A549 (cell line): ENCODE results near the gene SLCO4A1. TPM values are rescaled to one million over a fixed set of nuclear protein-coding genes. Genes with fewer than 3 reads are reported as not detected.

Experiments used
- ATAC-seq, 2 experiments: fragments of 200-7000 bp in 1 of 2; fragments of >200 bp in 1 of 2; cut with Nextera tagmentation in 1 of 2; cut with Tn5 transposase in 1 of 2; 3 replicates each; pipeline versions ENCODE4 v1.8.0 to v1.9.1; 2018 to 2020; ENCODE audit warnings: mild to moderate bottlenecking in 1 of 2, moderate library complexity in 1 of 2
- CTCF ChIA-PET: fragments of 300-600 bp; sonication (Branson Sonifier 250); formaldehyde crosslinking; extraction: SDS; loops from one replicate; lab custom pipeline; 2021; ENCODE audit warnings: antibody characterized with exemption, inconsistent platforms; lab: Yijun Ruan, JAX
- POLR2A ChIA-PET: fragments of 350-600 bp; formaldehyde crosslinking; extraction: SDS; loops from one replicate; lab custom pipeline; 2021; ENCODE audit warnings: antibody characterized with exemption, inconsistent platforms; lab: Yijun Ruan, JAX
- DNase-seq, 2 experiments: peaks; one replicate each; pipeline versions ENCODE4 v3.0.0 to v3.0.0-alpha.2; 2011 to 2016; ENCODE audit warnings: low read depth in 1 of 2, low spot score in 1 of 2
- FAIRE-seq: peaks from 2 replicates; lab custom pipeline; 2011; peaks lifted over from hg19 to GRCh38; lab: Jason Lieb, UNC
- H3K27ac ChIP-seq, 2 experiments: fragments of >200 bp; sonication (Bioruptor Twin); formaldehyde crosslinking; 3 replicates each; pipeline ENCODE4 v1.5.1; 2016 to 2017
- H3K4me1 ChIP-seq: fragments of >200 bp; sonication (Bioruptor Twin); formaldehyde crosslinking; 3 replicates; pipeline ENCODE4 v1.6.1; 2016
- H3K4me2 ChIP-seq: fragments of >200 bp; sonication (Bioruptor Twin); formaldehyde crosslinking; 3 replicates; pipeline ENCODE4 v1.6.1; 2016
- H3K4me3 ChIP-seq: fragments of >200 bp; sonication (Bioruptor Twin); formaldehyde crosslinking; 3 replicates; pipeline ENCODE4 v1.5.1; 2016
- H3K9me3 ChIP-seq: fragments of >200 bp; sonication (Bioruptor Twin); formaldehyde crosslinking; 3 replicates; pipeline ENCODE4 v1.6.1; 2016
- BHLHE40 ChIP-seq: IDR thresholded peaks from 2 replicates; pipeline ENCODE4 v1.6.1; 2012; ENCODE audit warnings: low read depth, low read length, inconsistent platforms
- CBX2 ChIP-seq: fragments of 200-600 bp; sonication (generic); IDR thresholded peaks from 2 replicates; pipeline ENCODE4 v1.6.1; 2016; ENCODE audit warnings: low read depth, mild to moderate bottlenecking, borderline replicate concordance
- CHD2 ChIP-seq: fragments of 150-350 bp; IDR thresholded peaks from 2 replicates; pipeline ENCODE4 v1.6.1; 2014; ENCODE audit warnings: low read length; ENCODE audit not compliant: partially characterized antibody
- CHD4 ChIP-seq: fragments of 200-600 bp; sonication (generic); IDR thresholded peaks from 2 replicates; pipeline ENCODE4 v1.6.1; 2016; ENCODE audit warnings: antibody characterized with exemption, mild to moderate bottlenecking, borderline replicate concordance
- EHMT2 ChIP-seq: fragments of 200-600 bp; sonication (generic); IDR thresholded peaks from 2 replicates; pipeline ENCODE4 v1.6.1; 2016; ENCODE audit warnings: antibody characterized with exemption, low read depth, mild to moderate bottlenecking, moderate library complexity
- FOXS1 ChIP-seq: fragments of 250-450 bp; sonication (Bioruptor Pico); IDR thresholded peaks from 2 replicates; pipeline ENCODE4 v1.5.0; 2020; ENCODE audit warnings: mild to moderate bottlenecking, moderate library complexity
- GATA3 ChIP-seq: IDR thresholded peaks from 2 replicates; pipeline ENCODE4 v1.6.1; 2012; ENCODE audit warnings: borderline replicate concordance
- HDAC2 ChIP-seq: fragments of 200-600 bp; sonication (generic); IDR thresholded peaks from 2 replicates; pipeline ENCODE4 v1.6.1; 2016
- HOXB5 ChIP-seq: fragments of 250-450 bp; sonication (Bioruptor Pico); IDR thresholded peaks from 2 replicates; pipeline ENCODE4 v1.5.0; 2020; ENCODE audit warnings: mild to moderate bottlenecking, moderate library complexity
- JUN ChIP-seq, 2 experiments: fragments of >200 bp; sonication (Bioruptor Twin); formaldehyde crosslinking; IDR thresholded peaks; 2 replicates in 1 of 2; 3 replicates in 1 of 2; pipeline ENCODE4 v1.6.1; 2016 to 2017
- KDM5A ChIP-seq: fragments of 200-600 bp; sonication (generic); IDR thresholded peaks from 2 replicates; pipeline ENCODE4 v1.6.1; 2016; ENCODE audit warnings: antibody characterized with exemption, mild to moderate bottlenecking
- NR3C1 ChIP-seq: fragments of >200 bp; sonication (Bioruptor Twin); formaldehyde crosslinking; IDR thresholded peaks from 3 replicates; pipeline ENCODE4 v1.6.1; 2017
- POLR2A ChIP-seq: IDR thresholded peaks from 2 replicates; pipeline ENCODE4 v1.6.1; 2012; ENCODE audit warnings: mild to moderate bottlenecking, low read length
- RAD21 ChIP-seq, 2 experiments: fragments of >200 bp in 1 of 2; sonication (Bioruptor Twin) in 1 of 2; formaldehyde crosslinking in 1 of 2; IDR thresholded peaks in 1 of 2; conservative IDR thresholded peaks in 1 of 2; 2 replicates in 1 of 2; 3 replicates in 1 of 2; pipeline ENCODE4 v1.6.1; 2012 to 2018; ENCODE audit warnings: inconsistent platforms in 1 of 2
- RARB ChIP-seq: fragments of 250-450 bp; sonication (Bioruptor Pico); IDR thresholded peaks from 2 replicates; pipeline ENCODE4 v1.8.0; 2021; ENCODE audit warnings: mild to moderate bottlenecking, moderate library complexity
- RCOR1 ChIP-seq: fragments of 150-350 bp; IDR thresholded peaks from 2 replicates; pipeline ENCODE4 v1.6.1; 2014; ENCODE audit warnings: antibody characterized with exemption, low read length, low read depth
- RFX5 ChIP-seq: fragments of 450-650 bp; IDR thresholded peaks from 2 replicates; pipeline ENCODE4 v1.7.1; 2014; ENCODE audit warnings: antibody characterized with exemption, mild to moderate bottlenecking, moderate library complexity
- RNF2 ChIP-seq: fragments of 200-600 bp; sonication (generic); IDR thresholded peaks from 2 replicates; pipeline ENCODE4 v1.6.1; 2016; ENCODE audit warnings: low read depth, mild to moderate bottlenecking, antibody characterized with exemption, moderate library complexity, borderline replicate concordance
- SREBF2 ChIP-seq: fragments of 450-650 bp; IDR thresholded peaks from 2 replicates; pipeline ENCODE4 v1.6.1; 2014; ENCODE audit warnings: mild to moderate bottlenecking, moderate library complexity
- TP53 ChIP-seq: fragments of 250-450 bp; sonication (Bioruptor Pico); IDR thresholded peaks from 2 replicates; pipeline ENCODE4 v1.5.0; 2021; ENCODE audit warnings: mild to moderate bottlenecking, moderate library complexity
- ZC3H11A ChIP-seq: fragments of 450-650 bp; IDR thresholded peaks from 2 replicates; pipeline ENCODE4 v1.6.1; 2014; ENCODE audit warnings: antibody characterized with exemption, mild to moderate bottlenecking
- WGBS: methylation state at CpG from one replicate; pipeline ENCODE4 v1.1.6; 2017; ENCODE audit errors: missing lambda C conversion rate; 5-methylcytosine and 5-hydroxymethylcytosine counted together
- polyA plus RNA-seq, 4 experiments: library from polyadenylated mRNA; depleted of rRNA in 3 of 4; stranded (reverse); fragments of >200 nt; fragmentation: RNase III in 1 of 4; extraction: RNeasy Plus Mini Kit Qiagen cat#74134 plus additional on column Dnase treatment in 1 of 4; gene quantifications; 2 replicates in 3 of 4; 3 replicates in 1 of 4; pipeline ENCODE4 v1.2.3, GENCODE V29; 2011 to 2017
- TF ChIP-seq, protein P1 (sequence below): fragments of 250-450 bp; sonication (Bioruptor Pico); IDR thresholded peaks from 2 replicates; pipeline ENCODE4 v1.5.0; 2020; ENCODE audit warnings: low read depth, mild to moderate bottlenecking, moderate library complexity
- TF ChIP-seq, protein P2 (sequence below): fragments of 250-450 bp; sonication (Bioruptor Pico); IDR thresholded peaks from 2 replicates; pipeline ENCODE4 v1.5.0; 2021; ENCODE audit warnings: mild to moderate bottlenecking, moderate library complexity, borderline replicate concordance
- TF ChIP-seq, protein P3 (sequence below): fragments of >200 bp; sonication (Bioruptor Twin); formaldehyde crosslinking; IDR thresholded peaks from 3 replicates; pipeline ENCODE4 v1.5.1; 2016
- TF ChIP-seq, protein P4 (sequence below): IDR thresholded peaks from 2 replicates; pipeline ENCODE4 v1.6.1; 2012
- TF ChIP-seq, protein P5 (sequence below): fragments of 150-350 bp; IDR thresholded peaks from 2 replicates; pipeline ENCODE4 v1.6.1; 2014; ENCODE audit warnings: low read depth, mild to moderate bottlenecking, low read length
- TF ChIP-seq, protein P6 (sequence below): fragments of >200 bp; sonication (Bioruptor Twin); formaldehyde crosslinking; IDR thresholded peaks from 2 replicates; pipeline ENCODE4 v1.6.1; 2016
- TF ChIP-seq, protein P7 (sequence below): fragments of 450-650 bp; IDR thresholded peaks from 2 replicates; pipeline ENCODE4 v1.6.1; 2014; ENCODE audit warnings: antibody characterized with exemption
- TF ChIP-seq, protein P8 (sequence below): IDR thresholded peaks from 2 replicates; pipeline ENCODE4 v1.6.1; 2012

SLCO4A1 gene
- polyA plus RNA-seq, 2 of the 4 experiments (the other 2 are of a cell fraction): 1.3 to 11.2 TPM

DNA sequence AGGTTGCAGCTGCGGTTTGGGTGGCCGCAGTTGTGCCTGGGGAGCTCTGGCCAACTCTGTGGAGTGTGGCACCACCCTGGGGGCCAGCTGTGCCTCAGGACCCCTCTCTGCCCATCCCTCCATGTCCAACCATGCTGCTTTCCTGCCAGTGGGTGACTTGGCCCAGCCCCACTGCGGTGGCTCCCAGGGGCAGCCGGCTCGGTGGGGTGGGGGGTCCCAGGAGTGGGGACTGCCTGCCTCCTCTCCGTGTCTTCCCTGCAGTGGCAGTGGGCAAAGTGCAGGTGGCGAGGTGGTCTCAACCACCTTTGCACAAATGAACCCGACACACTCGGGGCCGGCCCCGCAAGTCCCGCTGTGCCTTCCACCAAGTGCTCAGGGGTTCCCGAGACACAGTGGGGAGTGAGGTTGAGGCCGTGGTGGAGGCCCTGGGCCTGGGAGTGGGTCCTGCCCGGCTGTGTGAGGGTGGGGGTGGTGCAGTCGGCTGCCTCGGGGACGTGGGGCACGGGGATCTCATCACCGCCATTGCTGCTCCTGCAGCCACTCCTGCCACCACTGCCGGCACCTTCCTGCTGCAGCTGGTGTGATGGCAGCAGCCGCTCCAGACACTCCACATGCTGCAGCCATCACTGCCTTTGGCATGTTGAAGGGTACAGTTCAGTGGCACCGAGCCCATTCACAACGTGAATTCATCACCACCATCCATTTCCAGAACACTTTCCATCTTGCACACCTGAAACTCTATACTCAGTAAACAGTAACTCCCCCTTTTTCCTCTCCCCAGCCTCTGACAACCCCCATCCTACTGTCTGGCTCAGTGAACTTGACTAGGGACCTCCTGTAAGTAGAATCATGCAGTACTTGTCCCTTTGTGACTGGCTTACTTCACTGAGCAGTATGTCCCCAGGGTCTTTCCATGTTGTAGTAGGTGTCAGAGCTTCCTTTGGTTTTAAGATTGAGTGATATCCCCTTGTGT lies 10.7 kb upstream of the SLCO4A1 start:
- ChIA-PET CTCF (interaction anchor here (0.7 to 3.2 kb wide), 4 partner anchors 9 to 160 kb away, joined by 3 to 24 read pairs (median 4); no protein-coding TSS in a partner anchor), POLR2A (no interaction called here)
- no peak overlapping the region for H3K27ac ChIP-seq
- H3K4me3 ChIP-seq: no peak overlapping the region
- H3K9me3 ChIP-seq: no peaks in the 10 kb centered on the region
- no peak for TF ChIP-seq EHMT2
- no peak for TF ChIP-seq RARB (CRISPR knock-in tag)
- no peak for TF ChIP-seq BHLHE40
- TF ChIP-seq SREBF2: no peak
- no peak for TF ChIP-seq RAD21 (conservative IDR thresholded peaks at IDR 0.05 in 1 of 2, IDR thresholded peaks at IDR 0.05 in 1 of 2)
- TF ChIP-seq, protein P1, sequence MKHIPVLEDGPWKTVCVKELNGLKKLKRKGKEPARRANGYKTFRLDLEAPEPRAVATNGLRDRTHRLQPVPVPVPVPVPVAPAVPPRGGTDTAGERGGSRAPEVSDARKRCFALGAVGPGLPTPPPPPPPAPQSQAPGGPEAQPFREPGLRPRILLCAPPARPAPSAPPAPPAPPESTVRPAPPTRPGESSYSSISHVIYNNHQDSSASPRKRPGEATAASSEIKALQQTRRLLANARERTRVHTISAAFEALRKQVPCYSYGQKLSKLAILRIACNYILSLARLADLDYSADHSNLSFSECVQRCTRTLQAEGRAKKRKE (CRISPR knock-in tag): no peak
- no peak for TF ChIP-seq FOXS1 (CRISPR knock-in tag)
- no peak for TF ChIP-seq RNF2
- no peak for TF ChIP-seq CHD2
- no peak for TF ChIP-seq KDM5A
- TF ChIP-seq CBX2: no peak
- TF ChIP-seq GATA3: no peak
- TF ChIP-seq RFX5: no peak
- no peak for TF ChIP-seq POLR2A
- TF ChIP-seq, protein P2, sequence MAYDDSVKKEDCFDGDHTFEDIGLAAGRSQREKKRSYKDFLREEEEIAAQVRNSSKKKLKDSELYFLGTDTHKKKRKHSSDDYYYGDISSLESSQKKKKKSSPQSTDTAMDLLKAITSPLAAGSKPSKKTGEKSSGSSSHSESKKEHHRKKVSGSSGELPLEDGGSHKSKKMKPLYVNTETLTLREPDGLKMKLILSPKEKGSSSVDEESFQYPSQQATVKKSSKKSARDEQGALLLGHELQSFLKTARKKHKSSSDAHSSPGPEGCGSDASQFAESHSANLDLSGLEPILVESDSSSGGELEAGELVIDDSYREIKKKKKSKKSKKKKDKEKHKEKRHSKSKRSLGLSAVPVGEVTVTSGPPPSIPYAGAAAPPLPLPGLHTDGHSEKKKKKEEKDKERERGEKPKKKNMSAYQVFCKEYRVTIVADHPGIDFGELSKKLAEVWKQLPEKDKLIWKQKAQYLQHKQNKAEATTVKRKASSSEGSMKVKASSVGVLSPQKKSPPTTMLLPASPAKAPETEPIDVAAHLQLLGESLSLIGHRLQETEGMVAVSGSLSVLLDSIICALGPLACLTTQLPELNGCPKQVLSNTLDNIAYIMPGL: no peak
- no peak for TF ChIP-seq ZC3H11A
- no peak for TF ChIP-seq NR3C1
- TF ChIP-seq, protein P3, sequence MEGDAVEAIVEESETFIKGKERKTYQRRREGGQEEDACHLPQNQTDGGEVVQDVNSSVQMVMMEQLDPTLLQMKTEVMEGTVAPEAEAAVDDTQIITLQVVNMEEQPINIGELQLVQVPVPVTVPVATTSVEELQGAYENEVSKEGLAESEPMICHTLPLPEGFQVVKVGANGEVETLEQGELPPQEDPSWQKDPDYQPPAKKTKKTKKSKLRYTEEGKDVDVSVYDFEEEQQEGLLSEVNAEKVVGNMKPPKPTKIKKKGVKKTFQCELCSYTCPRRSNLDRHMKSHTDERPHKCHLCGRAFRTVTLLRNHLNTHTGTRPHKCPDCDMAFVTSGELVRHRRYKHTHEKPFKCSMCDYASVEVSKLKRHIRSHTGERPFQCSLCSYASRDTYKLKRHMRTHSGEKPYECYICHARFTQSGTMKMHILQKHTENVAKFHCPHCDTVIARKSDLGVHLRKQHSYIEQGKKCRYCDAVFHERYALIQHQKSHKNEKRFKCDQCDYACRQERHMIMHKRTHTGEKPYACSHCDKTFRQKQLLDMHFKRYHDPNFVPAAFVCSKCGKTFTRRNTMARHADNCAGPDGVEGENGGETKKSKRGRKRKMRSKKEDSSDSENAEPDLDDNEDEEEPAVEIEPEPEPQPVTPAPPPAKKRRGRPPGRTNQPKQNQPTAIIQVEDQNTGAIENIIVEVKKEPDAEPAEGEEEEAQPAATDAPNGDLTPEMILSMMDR: no peak
- TF ChIP-seq, protein P4, sequence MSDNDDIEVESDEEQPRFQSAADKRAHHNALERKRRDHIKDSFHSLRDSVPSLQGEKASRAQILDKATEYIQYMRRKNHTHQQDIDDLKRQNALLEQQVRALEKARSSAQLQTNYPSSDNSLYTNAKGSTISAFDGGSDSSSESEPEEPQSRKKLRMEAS: no peak
- TF ChIP-seq, all 56 proteins: peak for 0
- no peak for ATAC-seq
- H3K4me2 ChIP-seq: no peak overlapping the region
- no peak for FAIRE-seq
- WGBS: 75% methylated on average over 6 of the region's 24 CpGs
- H3K4me1 ChIP-seq: peaks cover 8% of the 10 kb centered on the region; the same call in 2 of the 3 replicates
- no peak for DNase-seq

DNA sequence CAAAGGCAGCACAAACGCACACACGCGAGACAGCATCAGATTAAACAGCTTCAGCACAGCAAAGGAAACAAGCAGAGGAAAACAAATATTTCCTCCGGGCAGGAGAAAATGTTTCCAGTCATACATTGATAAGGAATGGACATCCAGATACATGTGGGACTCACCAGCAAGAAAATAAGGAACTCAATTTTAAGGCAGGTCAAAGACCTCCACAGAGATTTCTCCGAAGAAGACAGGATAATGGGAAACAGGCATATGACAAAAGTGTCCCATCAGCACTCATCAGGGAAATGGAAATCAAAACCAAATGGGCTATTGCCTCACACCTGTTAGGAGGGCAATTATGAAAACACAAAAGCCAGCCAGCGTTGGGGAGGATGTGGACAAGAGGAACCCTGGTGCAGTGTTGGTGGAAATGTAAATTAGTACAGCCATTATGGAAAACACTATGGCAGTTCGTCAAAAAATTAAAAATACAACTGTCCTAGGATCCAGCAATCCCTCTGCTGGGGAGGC lies 9.7 kb upstream of the SLCO4A1 start:
- no peak for DNase-seq
- H3K27ac ChIP-seq: no peak overlapping the region
- H3K4me3 ChIP-seq: no peak overlapping the region
- FAIRE-seq: no peak
- ChIA-PET POLR2A (no interaction called here), CTCF (interaction anchor here (0.7 to 3.2 kb wide), 2 partner anchors 8 to 16 kb away, joined by 4 to 24 read pairs; no protein-coding TSS in a partner anchor)
- no peaks in the 10 kb centered on the region for H3K9me3 ChIP-seq
- ATAC-seq: no peak
- H3K4me2 ChIP-seq: no peak overlapping the region
- peaks cover 8% of the 10 kb centered on the region; the same call in 2 of the 3 replicates for H3K4me1 ChIP-seq
- 75% methylated on average over 7 of the region's 7 CpGs for WGBS
- TF ChIP-seq, protein P5, sequence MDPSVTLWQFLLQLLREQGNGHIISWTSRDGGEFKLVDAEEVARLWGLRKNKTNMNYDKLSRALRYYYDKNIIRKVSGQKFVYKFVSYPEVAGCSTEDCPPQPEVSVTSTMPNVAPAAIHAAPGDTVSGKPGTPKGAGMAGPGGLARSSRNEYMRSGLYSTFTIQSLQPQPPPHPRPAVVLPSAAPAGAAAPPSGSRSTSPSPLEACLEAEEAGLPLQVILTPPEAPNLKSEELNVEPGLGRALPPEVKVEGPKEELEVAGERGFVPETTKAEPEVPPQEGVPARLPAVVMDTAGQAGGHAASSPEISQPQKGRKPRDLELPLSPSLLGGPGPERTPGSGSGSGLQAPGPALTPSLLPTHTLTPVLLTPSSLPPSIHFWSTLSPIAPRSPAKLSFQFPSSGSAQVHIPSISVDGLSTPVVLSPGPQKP: no peak
- TF ChIP-seq RCOR1 (no peak), NR3C1 (no peak), CHD4 (no peak), HOXB5 (no peak), RAD21 (conservative IDR thresholded peaks at IDR 0.05 in 1 of 2, IDR thresholded peaks at IDR 0.05 in 1 of 2) (no peak), JUN (IDR thresholded peaks at IDR 0.05) (no peak), HDAC2 (no peak), TP53 (CRISPR knock-in tag) (no peak)
- TF ChIP-seq, protein P6, sequence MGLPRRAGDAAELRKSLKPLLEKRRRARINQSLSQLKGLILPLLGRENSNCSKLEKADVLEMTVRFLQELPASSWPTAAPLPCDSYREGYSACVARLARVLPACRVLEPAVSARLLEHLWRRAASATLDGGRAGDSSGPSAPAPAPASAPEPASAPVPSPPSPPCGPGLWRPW: no peak
- TF ChIP-seq, protein P7, sequence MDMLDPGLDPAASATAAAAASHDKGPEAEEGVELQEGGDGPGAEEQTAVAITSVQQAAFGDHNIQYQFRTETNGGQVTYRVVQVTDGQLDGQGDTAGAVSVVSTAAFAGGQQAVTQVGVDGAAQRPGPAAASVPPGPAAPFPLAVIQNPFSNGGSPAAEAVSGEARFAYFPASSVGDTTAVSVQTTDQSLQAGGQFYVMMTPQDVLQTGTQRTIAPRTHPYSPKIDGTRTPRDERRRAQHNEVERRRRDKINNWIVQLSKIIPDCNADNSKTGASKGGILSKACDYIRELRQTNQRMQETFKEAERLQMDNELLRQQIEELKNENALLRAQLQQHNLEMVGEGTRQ: no peak
- TF ChIP-seq, protein P8, sequence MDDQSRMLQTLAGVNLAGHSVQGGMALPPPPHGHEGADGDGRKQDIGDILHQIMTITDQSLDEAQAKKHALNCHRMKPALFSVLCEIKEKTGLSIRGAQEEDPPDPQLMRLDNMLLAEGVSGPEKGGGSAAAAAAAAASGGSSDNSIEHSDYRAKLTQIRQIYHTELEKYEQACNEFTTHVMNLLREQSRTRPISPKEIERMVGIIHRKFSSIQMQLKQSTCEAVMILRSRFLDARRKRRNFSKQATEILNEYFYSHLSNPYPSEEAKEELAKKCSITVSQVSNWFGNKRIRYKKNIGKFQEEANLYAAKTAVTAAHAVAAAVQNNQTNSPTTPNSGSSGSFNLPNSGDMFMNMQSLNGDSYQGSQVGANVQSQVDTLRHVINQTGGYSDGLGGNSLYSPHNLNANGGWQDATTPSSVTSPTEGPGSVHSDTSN: no peak
